Progenitor cell of endocrine pancreas (in vitro differentiated cells): ENCODE results near the gene AGMO. TPM values are rescaled to one million over a fixed set of nuclear protein-coding genes. Genes with fewer than 3 reads are reported as not detected.

Experiments used
- DNase-seq: peaks from one replicate; pipeline ENCODE4 v3.0.0; 2021; ENCODE audit warnings: low spot score; ENCODE audit not compliant: unreplicated experiment
- H3K27ac Mint-ChIP-seq: 2 replicates; pipeline ENCODE4 v1.8.0; 2021; ENCODE audit warnings: mild to moderate bottlenecking, moderate library complexity, mixed read lengths
- H3K27me3 Mint-ChIP-seq: 2 replicates; pipeline ENCODE4 v1.8.0; 2021; ENCODE audit warnings: mixed read lengths
- H3K36me3 Mint-ChIP-seq: 2 replicates; pipeline ENCODE4 v1.8.0; 2022; ENCODE audit warnings: mixed read lengths; ENCODE audit not compliant: insufficient read depth
- H3K4me1 Mint-ChIP-seq: 2 replicates; pipeline ENCODE4 v1.8.0; 2021; ENCODE audit warnings: low read depth, mixed read lengths
- H3K4me3 Mint-ChIP-seq: 2 replicates; pipeline ENCODE4 v1.8.0; 2021; ENCODE audit warnings: low read depth, mild to moderate bottlenecking, moderate library complexity, mixed read lengths
- H3K9me3 Mint-ChIP-seq: 2 replicates; pipeline ENCODE4 v1.8.0; 2021; ENCODE audit warnings: low read depth, mixed read lengths
- CTCF ChIP-seq: fragments of 200-600 bp; sonication (generic); IDR thresholded peaks from one replicate; pipeline ENCODE4 v1.5.0; 2021; ENCODE audit warnings: antibody characterized with exemption, mild to moderate bottlenecking; ENCODE audit not compliant: unreplicated experiment
- total RNA-seq: library from RNA; stranded (reverse); gene quantifications from 2 replicates; pipeline ENCODE4 v1.2.1, GENCODE V29; 2021

Gene AGMO
- total RNA-seq, 1 donor from 2014 or later, result 0.19 TPM

GRCh38 chr7:15424468-15424867 lies 137.3 kb downstream of the AGMO start:
- Mint-ChIP-seq H3K36me3 (no peaks in the 10 kb centered on the region), H3K27ac (no peak overlapping the region), H3K4me1 (no peaks in the 10 kb centered on the region), H3K4me3 (no peak overlapping the region), H3K9me3 (no peaks in the 10 kb centered on the region), H3K27me3 (no peaks in the 10 kb centered on the region)
- DNase-seq, result no peak
- no peak for TF ChIP-seq CTCF

GRCh38 chr7:15419596-15419995 lies 142.2 kb downstream of the AGMO start:
- DNase-seq, result no peak
- H3K27me3 Mint-ChIP-seq, result no peaks in the 10 kb centered on the region
- H3K9me3 Mint-ChIP-seq, result no peaks in the 10 kb centered on the region
- peaks cover 2% of the 10 kb centered on the region for H3K36me3 Mint-ChIP-seq
- no peak overlapping the region for H3K4me3 Mint-ChIP-seq
- no peaks in the 10 kb centered on the region for H3K4me1 Mint-ChIP-seq
- no peak overlapping the region for H3K27ac Mint-ChIP-seq
- TF ChIP-seq CTCF, result no peak

DNA sequence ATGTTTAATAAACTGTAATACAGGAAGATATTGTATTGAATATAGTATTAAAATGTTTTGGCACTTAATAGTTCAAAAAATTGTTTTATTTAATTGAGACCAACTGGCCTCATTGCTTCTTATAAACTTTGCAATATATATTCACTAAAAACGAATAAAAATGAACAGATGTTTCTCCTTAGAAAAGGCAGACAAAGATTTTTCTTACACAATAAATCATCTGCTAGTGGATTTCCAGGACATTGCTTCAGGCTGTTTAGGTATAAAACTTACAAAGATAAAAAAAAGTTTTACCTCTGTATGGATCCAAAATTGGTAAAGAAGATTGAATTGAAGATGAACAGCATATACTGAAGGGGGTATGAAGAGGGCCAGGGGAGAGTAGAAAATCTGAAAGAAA lies 143.6 kb downstream of the AGMO start:
- H3K36me3 Mint-ChIP-seq, result peaks cover 2% of the 10 kb centered on the region
- no peak overlapping the region for H3K27ac Mint-ChIP-seq
- H3K27me3 Mint-ChIP-seq, result no peaks in the 10 kb centered on the region
- no peak overlapping the region for H3K4me3 Mint-ChIP-seq
- H3K9me3 Mint-ChIP-seq, result peaks cover 3% of the 10 kb centered on the region
- no peak for TF ChIP-seq CTCF
- no peaks in the 10 kb centered on the region for H3K4me1 Mint-ChIP-seq
- DNase-seq, result no peak

GRCh38 chr7:15417341-15417988 lies 144.3 kb downstream of the AGMO start:
- H3K27me3 Mint-ChIP-seq, result no peaks in the 10 kb centered on the region
- peaks cover 3% of the 10 kb centered on the region for H3K9me3 Mint-ChIP-seq
- no peaks in the 10 kb centered on the region for H3K4me1 Mint-ChIP-seq
- H3K36me3 Mint-ChIP-seq, result peaks cover 2% of the 10 kb centered on the region
- H3K4me3 Mint-ChIP-seq, result no peak overlapping the region
- no peak overlapping the region for H3K27ac Mint-ChIP-seq
- no peak for DNase-seq
- no peak for TF ChIP-seq CTCF

DNA sequence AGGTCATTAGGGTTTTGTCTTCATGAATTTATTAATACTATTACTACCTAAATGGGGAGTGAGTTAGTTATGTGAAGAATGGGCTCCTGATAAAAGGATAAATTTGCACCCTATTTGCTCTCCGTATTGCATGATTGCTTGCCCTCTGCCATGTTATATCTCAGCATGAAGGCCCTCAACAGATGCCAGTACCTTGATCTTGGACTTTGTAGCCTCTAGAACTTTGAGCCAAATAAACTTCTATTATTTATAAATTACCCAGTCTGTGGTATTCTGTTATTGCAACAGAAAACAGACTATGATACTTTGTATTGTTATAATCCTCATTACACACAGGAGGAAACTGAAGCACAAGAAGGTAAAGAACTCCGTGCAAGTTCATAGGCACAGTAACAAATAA lies 150.8 kb downstream of the AGMO start:
- Mint-ChIP-seq H3K27me3 (no peaks in the 10 kb centered on the region), H3K4me1 (peaks cover 18% of the 10 kb centered on the region), H3K36me3 (no peaks in the 10 kb centered on the region), H3K4me3 (no peak overlapping the region), H3K27ac (no peak overlapping the region), H3K9me3 (peaks cover 3% of the 10 kb centered on the region)
- TF ChIP-seq CTCF, result no peak
- DNase-seq, result no peak
